Upper lobe of left lung (tissue), 4 donors: Measurements from ENCODE around the gene RYR3.

Source experiments
- EP300 ChIP-seq, 4 donors: sonication (generic); formaldehyde crosslinking; IDR thresholded peaks; one replicate each; pipeline ENCODE4 v1.5.1; 2017; ENCODE audit warnings: antibody characterized with exemption in 4 of 4, control low read depth in 2 of 4
- TF ChIP-seq, protein P1 (sequence below), 6 experiments: fragments of 450-650 bp in 4 of 6; fragments of 200-600 bp in 2 of 6; sonication (generic) in 2 of 6; IDR thresholded peaks; one replicate each; pipeline ENCODE4 v1.5.1; 2016 to 2019; ENCODE audit warnings: antibody characterized with exemption in 6 of 6

DNA sequence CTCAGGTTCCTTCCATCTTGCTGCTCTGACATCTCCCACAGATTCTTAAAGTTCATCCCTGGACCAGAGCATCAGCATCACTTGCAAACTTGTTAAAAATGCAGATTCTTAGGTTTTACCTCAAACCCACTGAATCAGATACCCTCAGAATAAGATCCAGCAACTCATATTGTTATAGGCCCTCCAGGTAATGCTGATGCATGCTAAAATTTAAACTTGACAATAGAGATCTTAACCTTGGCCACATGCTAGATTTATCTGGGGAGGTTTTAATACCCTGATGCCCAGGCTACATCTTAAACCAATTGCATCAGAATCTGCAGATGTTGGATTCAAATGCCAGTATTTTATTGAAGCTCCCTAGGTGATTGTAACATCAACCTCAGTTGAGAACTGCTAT is 256.9 kb downstream of the RYR3 start:
- TF ChIP-seq EP300 (IDR thresholded peaks at IDR 0.05), result no peak
- TF ChIP-seq, protein P1, sequence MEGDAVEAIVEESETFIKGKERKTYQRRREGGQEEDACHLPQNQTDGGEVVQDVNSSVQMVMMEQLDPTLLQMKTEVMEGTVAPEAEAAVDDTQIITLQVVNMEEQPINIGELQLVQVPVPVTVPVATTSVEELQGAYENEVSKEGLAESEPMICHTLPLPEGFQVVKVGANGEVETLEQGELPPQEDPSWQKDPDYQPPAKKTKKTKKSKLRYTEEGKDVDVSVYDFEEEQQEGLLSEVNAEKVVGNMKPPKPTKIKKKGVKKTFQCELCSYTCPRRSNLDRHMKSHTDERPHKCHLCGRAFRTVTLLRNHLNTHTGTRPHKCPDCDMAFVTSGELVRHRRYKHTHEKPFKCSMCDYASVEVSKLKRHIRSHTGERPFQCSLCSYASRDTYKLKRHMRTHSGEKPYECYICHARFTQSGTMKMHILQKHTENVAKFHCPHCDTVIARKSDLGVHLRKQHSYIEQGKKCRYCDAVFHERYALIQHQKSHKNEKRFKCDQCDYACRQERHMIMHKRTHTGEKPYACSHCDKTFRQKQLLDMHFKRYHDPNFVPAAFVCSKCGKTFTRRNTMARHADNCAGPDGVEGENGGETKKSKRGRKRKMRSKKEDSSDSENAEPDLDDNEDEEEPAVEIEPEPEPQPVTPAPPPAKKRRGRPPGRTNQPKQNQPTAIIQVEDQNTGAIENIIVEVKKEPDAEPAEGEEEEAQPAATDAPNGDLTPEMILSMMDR (IDR thresholded peaks at IDR 0.05), result no peak
